Thymus (tissue), 2 donors: ENCODE data around the gene EPHA1. TPM values are rescaled to one million over a fixed set of nuclear protein-coding genes. Genes with fewer than 3 reads are reported as not detected.

Source experiments
- polyA plus RNA-seq: library from polyadenylated mRNA; stranded (reverse); fragments of 200-250 nt; gene quantifications from one replicate; pipeline ENCODE4 v1.2.3, GENCODE V29; 2013
- total RNA-seq: library from RNA; stranded (reverse); fragments of 120-200 nt; gene quantifications from one replicate; pipeline ENCODE4 v1.2.4, GENCODE V29; 2013
- donor health status: healthy.

The EPHA1 gene
- total and polyA plus RNA-seq, 2 donors, result 12.5 to 34.3 TPM

Other genes with a start within 250 kb of the EPHA1 start
- gene TAS2R39, start 225.4 kb downstream of the EPHA1 start, total RNA-seq, result not detected
- not detected for gene TAS2R39, start 225.4 kb downstream of the EPHA1 start, polyA plus RNA-seq
- not detected for gene TAS2R40, start 186.8 kb downstream of the EPHA1 start, total RNA-seq
- not detected for gene TAS2R40, start 186.8 kb downstream of the EPHA1 start, polyA plus RNA-seq
- 130 TPM for gene GSTK1, start 145.4 kb downstream of the EPHA1 start, total RNA-seq
- gene GSTK1, start 145.4 kb downstream of the EPHA1 start, polyA plus RNA-seq, result 141 TPM
- gene TMEM139, start 123.9 kb downstream of the EPHA1 start, total RNA-seq, result 0.19 TPM
- 0.64 TPM for gene TMEM139, start 123.9 kb downstream of the EPHA1 start, polyA plus RNA-seq
- gene CASP2, start 120.5 kb downstream of the EPHA1 start, total RNA-seq, result 18.6 TPM
- 17.5 TPM for gene CASP2, start 120.5 kb downstream of the EPHA1 start, polyA plus RNA-seq
- gene CLCN1, start 92.7 kb downstream of the EPHA1 start, total RNA-seq, result 0.09 TPM
- gene CLCN1, start 92.7 kb downstream of the EPHA1 start, polyA plus RNA-seq, result 0.57 TPM
- gene FAM131B, start 46.1 kb downstream of the EPHA1 start, total RNA-seq, result 0.47 TPM
- 0.68 TPM for gene FAM131B, start 46.1 kb downstream of the EPHA1 start, polyA plus RNA-seq
- gene ZYX, start 27.5 kb downstream of the EPHA1 start, total RNA-seq, result 16.8 TPM
- 113 TPM for gene ZYX, start 27.5 kb downstream of the EPHA1 start, polyA plus RNA-seq
- gene TAS2R60, start 34.6 kb upstream of the EPHA1 start, total RNA-seq, result 0.24 TPM
- 0.02 TPM for gene TAS2R60, start 34.6 kb upstream of the EPHA1 start, polyA plus RNA-seq
- 0.24 TPM for gene TAS2R41, start 69.0 kb upstream of the EPHA1 start, total RNA-seq
- 0.02 TPM for gene TAS2R41, start 69.0 kb upstream of the EPHA1 start, polyA plus RNA-seq
- 0.24 TPM for gene CTAGE15, start 162.9 kb upstream of the EPHA1 start, total RNA-seq
- gene CTAGE15, start 162.9 kb upstream of the EPHA1 start, polyA plus RNA-seq, result 0.27 TPM
- 3.8 TPM for gene TCAF2, start 212.1 kb upstream of the EPHA1 start, total RNA-seq
- 3.3 TPM for gene TCAF2, start 212.1 kb upstream of the EPHA1 start, polyA plus RNA-seq